Testis (tissue), 3 donors: ENCODE data around the gene REXO5. TPM values are rescaled to one million over a fixed set of nuclear protein-coding genes. Genes with fewer than 3 reads are reported as not detected.

Experiments used
- polyA plus RNA-seq: library from polyadenylated mRNA; stranded (reverse); fragments of 350-450 nt; fragmentation: Illumina TruSeq; extraction: RNeasy Lipid Tissue Mini Kit (QIAGEN cat#74804); gene quantifications from one replicate; pipeline ENCODE4 v1.2.3, GENCODE V29; 2014; ENCODE audit warnings: low read depth, low replicate concordance; ENCODE audit not compliant: insufficient read depth
- small RNA-seq, 2 donors: library from RNA; depleted of rRNA; stranded (forward); fragments of <200 nt; gene quantifications; one replicate each; pipeline ENCODE3, GENCODE V24; 2016
- total RNA-seq, 2 donors: library from RNA; depleted of rRNA; stranded (reverse); fragments of >200 nt; gene quantifications; one replicate each; pipeline ENCODE4 v1.2.3, GENCODE V29; 2016

Gene REXO5
- total and polyA plus RNA-seq, 3 donors from 2014 or later = 228 to 991 (median 234) TPM

Small RNAs within 50 kb of the gene (small RNA-seq; reads per million reads assigned to genes)
- 0 reads per million in 2 donors for gene RF00618
- gene RNU6-944P = 0 reads per million in 2 donors

Other genes starting within 250 kb of the REXO5 start
- gene ACSM2B, start 230.2 kb upstream of the REXO5 start, total RNA-seq = under 1 TPM; 0.37 to 0.94 TPM
- 0.54 TPM for gene ACSM2B, start 230.2 kb upstream of the REXO5 start, polyA plus RNA-seq
- gene ACSM1, start 108.8 kb upstream of the REXO5 start, total RNA-seq = 10 to 100 TPM in 1 of 2 donors, 1 to 10 TPM in 1; 8.7 to 10.4 TPM
- 7.0 TPM for gene ACSM1, start 108.8 kb upstream of the REXO5 start, polyA plus RNA-seq
- gene THUMPD1, start 64.7 kb upstream of the REXO5 start, total RNA-seq = 100 to 1,000 TPM; 100 to 111 TPM
- gene THUMPD1, start 64.7 kb upstream of the REXO5 start, polyA plus RNA-seq = 35.0 TPM
- 100 to 1,000 TPM in 1 of 2 donors, 10 to 100 TPM in 1; 68.0 to 120 TPM for gene ACSM3, start 42.5 kb upstream of the REXO5 start, total RNA-seq
- 41.1 TPM for gene ACSM3, start 42.5 kb upstream of the REXO5 start, polyA plus RNA-seq
- gene ERI2, start 55 bp upstream of the REXO5 start, total RNA-seq = 10 to 100 TPM; 66.5 to 71.1 TPM
- 42.9 TPM for gene ERI2, start 55 bp upstream of the REXO5 start, polyA plus RNA-seq
- 10 to 100 TPM; 15.2 to 16.5 TPM for gene DCUN1D3, start 93.8 kb downstream of the REXO5 start, total RNA-seq
- gene DCUN1D3, start 93.8 kb downstream of the REXO5 start, polyA plus RNA-seq = 19.5 TPM
- 10 to 100 TPM; 30.2 to 43.0 TPM for gene LYRM1, start 94.2 kb downstream of the REXO5 start, total RNA-seq
- gene LYRM1, start 94.2 kb downstream of the REXO5 start, polyA plus RNA-seq = 87.2 TPM